ENCODE data around the gene GEN1.

Gene GEN1

GRCh38 chr2:17768894-17769293 lies 15.0 kb downstream of the GEN1 start:
- Histone ChIP-seq H3K4me2 (ENCODE audit: low read length) (no peak overlapping the region), H3F3A (ENCODE audit: insufficient read depth, low read length) (no peaks in the 10 kb centered on the region), H2AFZ (ENCODE audit: low read length) (no peak overlapping the region), H3K4me1 (ENCODE audit: insufficient read depth, low read length, severe bottlenecking) (no peaks in the 10 kb centered on the region), H3K4me3 (ENCODE audit: low read depth, low read length, poor library complexity, severe bottlenecking) (no peak overlapping the region), H3K27me3 (ENCODE audit: insufficient read depth, low read length) (no peaks in the 10 kb centered on the region), H3K9me3 (ENCODE audit: low read length) (no peaks in the 10 kb centered on the region), H3K9me2 (ENCODE audit: low read depth, low read length) (no peaks in the 10 kb centered on the region), H3K79me2 (ENCODE audit: insufficient read depth, low read length) (no peaks in the 10 kb centered on the region), H3K9ac (ENCODE audit: low read length) (no peak overlapping the region), H3K27ac (ENCODE audit: low read depth, low read length, poor library complexity, severe bottlenecking) (no peak overlapping the region), H3K36me3 (ENCODE audit: insufficient read depth, low read length) (peaks cover 75% of the 10 kb centered on the region), H4K20me1 (ENCODE audit: insufficient read depth, low read length) (no peaks in the 10 kb centered on the region)
- TF ChIP-seq CTCF (IDR thresholded peaks at IDR 0.05; ENCODE audit: low read length) (no peak), EZH2 (IDR thresholded peaks at IDR 0.05; ENCODE audit: borderline replicate concordance, low read length) (no peak)

GRCh38 chr2:17771956-17772355 lies 18.0 kb downstream of the GEN1 start:
- Histone ChIP-seq H3K4me3 (ENCODE audit: low read depth, low read length, poor library complexity, severe bottlenecking) (no peak overlapping the region), H3K79me2 (ENCODE audit: insufficient read depth, low read length) (no peaks in the 10 kb centered on the region), H3K36me3 (ENCODE audit: insufficient read depth, low read length) (peaks cover 78% of the 10 kb centered on the region), H3F3A (ENCODE audit: insufficient read depth, low read length) (no peaks in the 10 kb centered on the region), H3K9ac (ENCODE audit: low read length) (no peak overlapping the region), H3K27me3 (ENCODE audit: insufficient read depth, low read length) (no peaks in the 10 kb centered on the region), H4K20me1 (ENCODE audit: insufficient read depth, low read length) (no peaks in the 10 kb centered on the region), H3K9me3 (ENCODE audit: low read length) (no peaks in the 10 kb centered on the region), H3K4me1 (ENCODE audit: insufficient read depth, low read length, severe bottlenecking) (no peaks in the 10 kb centered on the region), H3K4me2 (ENCODE audit: low read length) (no peak overlapping the region), H3K27ac (ENCODE audit: low read depth, low read length, poor library complexity, severe bottlenecking) (no peak overlapping the region), H3K9me2 (ENCODE audit: low read depth, low read length) (no peaks in the 10 kb centered on the region), H2AFZ (ENCODE audit: low read length) (no peak overlapping the region)
- TF ChIP-seq CTCF (IDR thresholded peaks at IDR 0.05; ENCODE audit: low read length): no peak
- no peak for TF ChIP-seq EZH2 (IDR thresholded peaks at IDR 0.05; ENCODE audit: borderline replicate concordance, low read length)

- Histone ChIP-seq H4K20me1 (ENCODE audit: insufficient read depth, low read length) (no peaks in the 10 kb centered on the region), H2AFZ (ENCODE audit: low read length) (no peak overlapping the region), H3K36me3 (ENCODE audit: insufficient read depth, low read length) (peaks cover 76% of the 10 kb centered on the region), H3K9me3 (ENCODE audit: low read length) (no peaks in the 10 kb centered on the region), H3K79me2 (ENCODE audit: insufficient read depth, low read length) (no peaks in the 10 kb centered on the region), H3K9me2 (ENCODE audit: low read depth, low read length) (no peaks in the 10 kb centered on the region), H3K27me3 (ENCODE audit: insufficient read depth, low read length) (no peaks in the 10 kb centered on the region), H3K9ac (ENCODE audit: low read length) (no peak overlapping the region), H3K4me3 (ENCODE audit: low read depth, low read length, poor library complexity, severe bottlenecking) (no peak overlapping the region), H3K27ac (ENCODE audit: low read depth, low read length, poor library complexity, severe bottlenecking) (no peak overlapping the region), H3K4me2 (ENCODE audit: low read length) (no peak overlapping the region), H3F3A (ENCODE audit: insufficient read depth, low read length) (no peaks in the 10 kb centered on the region), H3K4me1 (ENCODE audit: insufficient read depth, low read length, severe bottlenecking) (no peaks in the 10 kb centered on the region)
- TF ChIP-seq EZH2 (IDR thresholded peaks at IDR 0.05; ENCODE audit: borderline replicate concordance, low read length) (no peak), CTCF (IDR thresholded peaks at IDR 0.05; ENCODE audit: low read length) (no peak)
Measured at GRCh38 chr2:17772532-17772931, 18.6 kb downstream of the GEN1 start.

Measured in OCI-LY1 (cell line).